ENCODE measurements around the gene TAF6. TPM values are rescaled to one million over a fixed set of nuclear protein-coding genes. Genes with fewer than 3 reads are reported as not detected.

TAF6 gene
- total RNA-seq, 1 experiment from 2014 or later: 47.2 TPM

GRCh38 chr7:100088621-100089457 is 30.3 kb downstream of the TAF6 start, which contains the start of gene COPS6:
COPS6 (plus strand) TSS chr7:100088969; CDS start chr7:100088991, 22 bp downstream.
- peak; percentile 72 for DNase-seq (ENCODE audit: unreplicated experiment)
- peak within 1 kb of the TSS; percentile 92 for H3K4me3 Mint-ChIP-seq (ENCODE audit: unreplicated experiment)
- no TSS peak for BruUV-seq (replicated peaks)
- no peak for TF ChIP-seq CTCF (IDR thresholded peaks at IDR 0.05; ENCODE audit: unreplicated experiment)
- no peaks in the 10 kb centered on the region for H3K9me3 Mint-ChIP-seq (ENCODE audit: unreplicated experiment)
- ChIA-PET CTCF (interaction anchor here (0.6 to 1.2 kb wide), 4 partner anchors 37 to 100 kb away, joined by 3 to 5 read pairs (median 3); no protein-coding TSS in a partner anchor), POLR2A (interaction anchor here (0.6 to 3.7 kb wide), 16 partner anchors 8 to 651 kb away, joined by 3 to 92 read pairs (median 4); partner anchors contain the start of genes AP4M1, LAMTOR4, MCM7 and PTCD1)
- peaks cover 51% of the 10 kb centered on the region for H3K36me3 Mint-ChIP-seq (ENCODE audit: insufficient read depth, unreplicated experiment)
- no peaks in the 10 kb centered on the region for H3K27me3 Mint-ChIP-seq (ENCODE audit: insufficient read depth, unreplicated experiment)
- H3K4me1 Mint-ChIP-seq (ENCODE audit: insufficient read depth, unreplicated experiment): peaks cover 18% of the 10 kb centered on the region
- intact Hi-C loops (cut with micrococcal nuclease): loop anchor here (1.0 to 10.0 kb wide), 2 partner anchors 11 to 174 kb away; partner anchors contain the start of gene TRIM4
- H3K27ac Mint-ChIP-seq (ENCODE audit: low read depth, unreplicated experiment): peak within 1 kb of the TSS; percentile 76

GRCh38 chr7:100088095-100088620 is 31.0 kb downstream of the TAF6 start:
- Mint-ChIP-seq H3K36me3 (ENCODE audit: insufficient read depth, unreplicated experiment) (peaks cover 44% of the 10 kb centered on the region), H3K4me1 (ENCODE audit: insufficient read depth, unreplicated experiment) (peaks cover 18% of the 10 kb centered on the region), H3K27ac (ENCODE audit: low read depth, unreplicated experiment) (peak overlapping the region; percentile 76), H3K27me3 (ENCODE audit: insufficient read depth, unreplicated experiment) (no peaks in the 10 kb centered on the region), H3K9me3 (ENCODE audit: unreplicated experiment) (no peaks in the 10 kb centered on the region), H3K4me3 (ENCODE audit: unreplicated experiment) (peak overlapping the region; percentile 92)
- ChIA-PET CTCF (interaction anchor here (0.8 to 1.2 kb wide), 3 partner anchors 36 to 97 kb away, joined by 3 to 5 read pairs (median 3); no protein-coding TSS in a partner anchor), POLR2A (interaction anchor here (0.6 to 3.7 kb wide), 13 partner anchors 12 to 650 kb away, joined by 3 to 92 read pairs (median 4); partner anchors contain the start of genes AP4M1, LAMTOR4, MCM7 and PTCD1)
- TSS peak; percentile 69 for BruUV-seq (replicated peaks)
- intact Hi-C loops (cut with micrococcal nuclease): loop anchor here (10.0 kb wide), 1 partner anchor 173 kb away; the partner anchor contains the start of gene TRIM4
- no peak for DNase-seq (ENCODE audit: unreplicated experiment)
- TF ChIP-seq CTCF (IDR thresholded peaks at IDR 0.05; ENCODE audit: unreplicated experiment): no peak

DNA sequence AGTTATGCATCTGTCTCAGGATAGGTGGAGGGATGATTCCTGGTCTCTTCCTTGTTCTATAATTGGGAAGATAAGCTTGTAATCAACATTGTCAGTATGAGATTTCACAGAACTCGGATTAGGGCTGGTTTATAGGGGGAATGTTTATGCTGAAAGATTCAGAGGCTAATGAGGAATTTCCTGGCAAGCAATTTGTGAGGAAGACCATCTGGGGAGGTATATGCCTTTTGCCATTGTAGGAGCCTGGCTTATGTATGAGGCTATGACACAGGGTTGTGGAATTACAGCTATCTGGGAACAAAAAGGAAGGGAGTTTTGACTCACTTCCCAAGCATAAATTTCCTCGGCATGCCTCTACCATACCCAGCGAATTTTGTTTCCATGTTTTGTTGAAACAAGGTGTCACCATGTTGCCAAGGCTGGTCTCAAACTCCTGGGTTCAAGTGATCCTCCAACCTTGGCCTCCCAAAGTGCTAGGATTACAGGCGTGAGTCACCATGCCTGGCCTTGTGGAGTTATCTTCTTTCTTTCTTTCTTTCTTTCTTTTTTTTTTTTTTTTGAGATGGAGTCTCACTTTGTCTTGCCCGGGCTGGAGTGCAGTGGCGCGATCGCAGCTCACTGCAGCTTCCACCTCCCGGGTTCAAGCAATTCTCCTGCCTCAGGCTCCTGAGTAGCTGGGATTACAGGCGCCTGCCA is 32.0 kb downstream of the TAF6 start:
- no TSS peak for BruUV-seq (replicated peaks)
- Mint-ChIP-seq H3K4me1 (ENCODE audit: insufficient read depth, unreplicated experiment) (peaks cover 18% of the 10 kb centered on the region), H3K27me3 (ENCODE audit: insufficient read depth, unreplicated experiment) (no peaks in the 10 kb centered on the region), H3K4me3 (ENCODE audit: unreplicated experiment) (peak overlapping the region; percentile 54), H3K9me3 (ENCODE audit: unreplicated experiment) (no peaks in the 10 kb centered on the region), H3K36me3 (ENCODE audit: insufficient read depth, unreplicated experiment) (peaks cover 35% of the 10 kb centered on the region), H3K27ac (ENCODE audit: low read depth, unreplicated experiment) (no peak overlapping the region)
- TF ChIP-seq CTCF (IDR thresholded peaks at IDR 0.05; ENCODE audit: unreplicated experiment): no peak
- CTCF ChIA-PET: interaction anchor here (0.6 kb wide), 1 partner anchor 97 kb away, joined by 3 read pairs; no protein-coding TSS in a partner anchor
- POLR2A ChIA-PET: interaction anchor here (0.8 to 1.1 kb wide), 4 partner anchors 13 to 71 kb away, joined by 3 to 6 read pairs (median 3); no protein-coding TSS in a partner anchor
- intact Hi-C loops (cut with micrococcal nuclease): loop anchor here (10.0 kb wide), 1 partner anchor 172 kb away; the partner anchor contains the start of gene TRIM4
- DNase-seq (ENCODE audit: unreplicated experiment): no peak

All from MCF 10A (cell line).